H1 (cell line): ENCODE results near the gene AP3D1. TPM values are rescaled to one million over a fixed set of nuclear protein-coding genes. Genes with fewer than 3 reads are reported as not detected.

Source experiments
- CTCF ChIA-PET: fragments of 300-600 bp; sonication (Branson Sonifier 250); formaldehyde crosslinking; loops from one replicate; lab custom pipeline; 2021; ENCODE audit not compliant: partially characterized antibody; lab: Charles Lee
- POLR2A ChIA-PET: fragments of 300-600 bp; sonication (Branson Sonifier 250); formaldehyde crosslinking; loops from one replicate; lab custom pipeline; 2021; ENCODE audit warnings: inconsistent platforms; ENCODE audit not compliant: partially characterized antibody; lab: Charles Lee
- DNase-seq, 2 experiments: peaks; one replicate each; pipeline versions ENCODE4 v3.0.0 to v3.0.0-alpha.2; 2010 to 2022; ENCODE audit warnings: low spot score in 2 of 2, low read depth in 1 of 2, mixed read lengths in 1 of 2
- FAIRE-seq: peaks from 2 replicates; lab custom pipeline; 2011; peaks lifted over from hg19 to GRCh38; lab: Jason Lieb, UNC
- H2AFZ ChIP-seq: 2 replicates; pipeline ENCODE4 v1.8.1; 2012; ENCODE audit warnings: low read length, inconsistent platforms
- H2AK5ac ChIP-seq: 2 replicates; pipeline ENCODE4 v1.6.1; 2013; ENCODE audit warnings: low read depth, low read length
- H2BK120ac ChIP-seq: replicated peaks from 2 replicates; pipeline ENCODE3; 2013; ENCODE audit warnings: low read depth, low read length, inconsistent platforms
- H2BK12ac ChIP-seq: 2 replicates; pipeline ENCODE4 v1.6.1; 2013; ENCODE audit warnings: low read depth, low read length
- H2BK15ac ChIP-seq: 2 replicates; pipeline ENCODE4 v1.6.1; 2013; ENCODE audit warnings: low read length
- H2BK20ac ChIP-seq: 2 replicates; pipeline ENCODE4 v1.6.1; 2013; ENCODE audit warnings: low read length
- H2BK5ac ChIP-seq: 2 replicates; pipeline ENCODE4 v1.6.1; 2013; ENCODE audit warnings: low read depth, low read length
- H3K14ac ChIP-seq: 2 replicates; pipeline ENCODE4 v1.6.1; 2013; ENCODE audit warnings: inconsistent platforms; ENCODE audit not compliant: insufficient read length
- H3K18ac ChIP-seq: 2 replicates; pipeline ENCODE4 v1.6.1; 2013; ENCODE audit warnings: low read length; ENCODE audit errors: extremely low read depth
- H3K23ac ChIP-seq: 2 replicates; pipeline ENCODE4 v1.6.1; 2013; ENCODE audit warnings: inconsistent platforms; ENCODE audit not compliant: insufficient read length
- H3K23me2 ChIP-seq: 2 replicates; pipeline ENCODE4 v1.6.1; 2013; ENCODE audit warnings: low read depth, low read length
- H3K27ac ChIP-seq: 2 replicates; pipeline ENCODE4 v1.6.1; 2011; ENCODE audit warnings: low read depth, low read length, inconsistent platforms
- H3K27me3 ChIP-seq, 4 experiments: replicated peaks in 1 of 4; 1 replicate in 1 of 4; 2 replicates in 3 of 4; pipeline versions ENCODE4 v1.6.1 to v1.8.1; 2011 to 2013; ENCODE audit warnings: low read length in 3 of 4, mild to moderate bottlenecking in 3 of 4, inconsistent platforms in 2 of 4, mixed read lengths in 2 of 4, moderate library complexity in 1 of 4; ENCODE audit not compliant: control insufficient read depth in 3 of 4, insufficient read depth in 3 of 4; ENCODE audit errors: extremely low read depth in 1 of 4
- H3K36me3 ChIP-seq, 4 experiments: 2 replicates each; pipeline versions ENCODE4 v1.6.1 to v1.8.1; 2011 to 2013; ENCODE audit warnings: mild to moderate bottlenecking in 4 of 4, low read length in 3 of 4, moderate library complexity in 2 of 4, control low read depth in 1 of 4, inconsistent platforms in 1 of 4; ENCODE audit not compliant: insufficient read depth in 4 of 4, control insufficient read depth in 2 of 4
- H3K4ac ChIP-seq: replicated peaks from 2 replicates; pipeline ENCODE3; 2013; ENCODE audit warnings: low read length, low read depth, mixed read lengths, inconsistent platforms; ENCODE audit not compliant: insufficient read length
- H3K4me1 ChIP-seq, 4 experiments: replicated peaks in 1 of 4; 1 replicate in 1 of 4; 2 replicates in 3 of 4; pipeline versions ENCODE4 v1.6.1 to v1.8.1; 2011 to 2013; ENCODE audit warnings: low read length in 3 of 4, inconsistent platforms in 2 of 4, mixed read lengths in 1 of 4; ENCODE audit not compliant: insufficient read depth in 4 of 4, control insufficient read depth in 3 of 4
- H3K4me2 ChIP-seq, 2 experiments: 2 replicates each; pipeline versions ENCODE4 v1.6.1 to v1.8.1; 2011 to 2013; ENCODE audit warnings: low read depth in 2 of 2, low read length in 2 of 2, control low read depth in 1 of 2, inconsistent platforms in 1 of 2, mild to moderate bottlenecking in 1 of 2; ENCODE audit not compliant: insufficient read depth in 1 of 2
- H3K4me3 ChIP-seq, 4 experiments: fragments of 200-600, 300-600 bp in 1 of 4; sonication (generic), shearing (Covaris generic), sonication (Bioruptor Twin) in 1 of 4; 2 replicates each; pipeline versions ENCODE4 v1.5.1 to v1.8.1; 2011 to 2016; ENCODE audit warnings: low read length in 4 of 4, low read depth in 3 of 4, control low read depth in 2 of 4, inconsistent platforms in 2 of 4, mild to moderate bottlenecking in 2 of 4, mixed read lengths in 1 of 4, moderate library complexity in 1 of 4; ENCODE audit not compliant: insufficient read depth in 2 of 4; ENCODE audit errors: extremely low read depth in 1 of 4
- H3K56ac ChIP-seq: replicated peaks from 2 replicates; pipeline ENCODE3; 2013; ENCODE audit warnings: low read depth, mild to moderate bottlenecking, mixed read lengths, low read length, inconsistent platforms; ENCODE audit not compliant: insufficient read length
- H3K79me1 ChIP-seq: 2 replicates; pipeline ENCODE4 v1.6.1; 2013; ENCODE audit warnings: low read depth, low read length, control low read depth
- H3K79me2 ChIP-seq, 2 experiments: 2 replicates each; pipeline versions ENCODE4 v1.6.1 to v1.8.1; 2012 to 2013; ENCODE audit warnings: low read length in 2 of 2, mild to moderate bottlenecking in 2 of 2, inconsistent platforms in 1 of 2; ENCODE audit not compliant: insufficient read depth in 2 of 2, control insufficient read depth in 1 of 2
- H3K9ac ChIP-seq, 4 experiments: replicated peaks in 1 of 4; 1 replicate in 1 of 4; 2 replicates in 3 of 4; pipeline versions ENCODE4 v1.6.1 to v1.8.1; 2011 to 2013; ENCODE audit warnings: low read depth in 3 of 4, low read length in 3 of 4, control low read depth in 2 of 4, mild to moderate bottlenecking in 2 of 4, moderate library complexity in 2 of 4, inconsistent platforms in 1 of 4; ENCODE audit errors: extremely low read depth in 1 of 4
- H3K9me3 ChIP-seq, 2 experiments: 2 replicates each; pipeline versions ENCODE4 v1.6.1 to v1.8.1; 2012 to 2013; ENCODE audit warnings: mild to moderate bottlenecking in 2 of 2, moderate library complexity in 2 of 2, control low read depth in 1 of 2, inconsistent platforms in 1 of 2, low read depth in 1 of 2, low read length in 1 of 2, mixed read lengths in 1 of 2; ENCODE audit not compliant: insufficient read depth in 2 of 2
- H4K20me1 ChIP-seq, 2 experiments: replicated peaks in 1 of 2; 2 replicates each; pipeline versions ENCODE3 to v1.8.1; 2011 to 2013; ENCODE audit warnings: inconsistent platforms in 2 of 2, low read length in 2 of 2, mild to moderate bottlenecking in 1 of 2; ENCODE audit not compliant: insufficient read depth in 2 of 2, control insufficient read depth in 1 of 2
- H4K5ac ChIP-seq: 2 replicates; pipeline ENCODE4 v1.6.1; 2013; ENCODE audit warnings: low read length, low read depth, mixed read lengths, inconsistent platforms; ENCODE audit not compliant: insufficient read length
- H4K8ac ChIP-seq: 2 replicates; pipeline ENCODE4 v1.8.0; 2013; ENCODE audit warnings: mild to moderate bottlenecking, moderate library complexity, low read length, inconsistent platforms; ENCODE audit not compliant: insufficient read depth; ENCODE audit errors: extremely low read depth
- H4K91ac ChIP-seq: replicated peaks from 2 replicates; pipeline ENCODE3; 2013; ENCODE audit warnings: low read length, mixed read lengths, inconsistent platforms; ENCODE audit not compliant: insufficient read length
- CBX5 ChIP-seq: fragments of 300-800, 300-1000 bp; sonication (generic); IDR thresholded peaks from 2 replicates; pipeline ENCODE4 v1.7.1; 2016; ENCODE audit warnings: antibody characterized with exemption, low read length, low read depth
- SAP30 ChIP-seq: fragments of 300-600 bp; sonication (generic); IDR thresholded peaks from 2 replicates; pipeline ENCODE4 v1.7.1; 2012; ENCODE audit warnings: low read length, moderate library complexity, mild to moderate bottlenecking, inconsistent platforms; ENCODE audit not compliant: insufficient read depth, insufficient replicate concordance
- SIRT6 ChIP-seq: IDR thresholded peaks from one replicate; pipeline ENCODE4 v1.7.1; 2012; ENCODE audit warnings: low read length, inconsistent platforms
- SP2 ChIP-seq: IDR thresholded peaks from 2 replicates; pipeline ENCODE4 v1.6.1; 2012; ENCODE audit warnings: mild to moderate bottlenecking, low read length, inconsistent platforms
- TAF7 ChIP-seq: optimal IDR thresholded peaks from 2 replicates; pipeline ENCODE3; 2011; ENCODE audit warnings: low read depth, mild to moderate bottlenecking, inconsistent platforms, low read length, moderate library complexity, borderline replicate concordance
- ZNF274 ChIP-seq: IDR thresholded peaks from 2 replicates; pipeline ENCODE4 v1.7.0; 2012; ENCODE audit warnings: low read length, borderline replicate concordance; ENCODE audit errors: extremely low read depth
- WGBS, 2 experiments: shearing (Covaris generic) in 1 of 2; methylation state at CpG; one replicate each; pipeline versions ENCODE4 v1.1.6 to v1.1.7; 2013 to 2015; ENCODE audit warnings: low lambda C conversion rate in 2 of 2, mixed read lengths in 2 of 2, inconsistent platforms in 1 of 2, low coverage in 1 of 2, missing lambda C conversion rate in 1 of 2; ENCODE audit not compliant: insufficient replicate concordance in 2 of 2, insufficient coverage in 1 of 2, insufficient read length in 1 of 2; ENCODE audit errors: extremely low coverage in 1 of 2, missing lambda C conversion rate in 1 of 2; 5-methylcytosine and 5-hydroxymethylcytosine counted together
- polyA plus RNA-seq, 7 experiments: library from polyadenylated mRNA; depleted of rRNA in 3 of 7; stranded (reverse) in 5 of 7; unstranded in 2 of 7; fragments of >200 nt in 5 of 7; fragments of 200-250 nt in 2 of 7; gene quantifications; 1 replicate in 5 of 7; 2 replicates in 1 of 7; 4 replicates in 1 of 7; pipeline versions ENCODE4 v1.2.1 to v1.2.3, GENCODE V29; 2011 to 2013; ENCODE audit warnings: missing spikeins in 2 of 7, mixed read lengths in 2 of 7
- total RNA-seq: library from RNA; stranded (reverse); fragmentation: NEBNext Ultra II Directional; extraction: Animal tissue kit (Norgen Biotek cat#: 25700); gene quantifications from 2 replicates; pipeline ENCODE4 v1.2.1, GENCODE V29; 2021

The AP3D1 gene
- total and polyA plus RNA-seq, 2 of the 8 experiments (the other 6 are each of a cell fraction or from before 2014, with no cell fraction given): 161 to 174 TPM

DNA sequence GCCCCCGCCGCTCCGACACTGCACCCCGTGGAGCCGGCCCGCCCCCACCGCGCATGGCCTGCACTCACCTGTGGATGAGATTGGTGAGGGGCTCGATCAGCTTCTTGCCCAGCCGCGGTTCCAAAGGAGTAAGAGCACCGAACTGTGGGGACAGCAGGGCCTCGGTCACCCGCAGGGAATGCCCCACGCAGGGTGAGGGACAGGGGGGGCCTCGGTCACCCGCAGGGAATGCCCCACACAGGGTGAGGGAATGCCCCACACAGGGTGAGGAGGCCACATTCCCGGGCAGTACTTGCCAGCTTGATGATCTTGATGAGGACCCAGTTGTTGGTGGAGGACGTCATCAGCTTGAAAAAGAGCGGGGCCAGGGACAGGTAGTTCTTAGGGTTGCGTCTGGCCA is 22.3 kb downstream of the AP3D1 start:
- H3K23ac ChIP-seq: no peak overlapping the region
- FAIRE-seq (no peak), DNase-seq (no peak)
- no peaks in the 10 kb centered on the region for H3K23me2 ChIP-seq
- H3K56ac ChIP-seq: no peak overlapping the region
- H3K36me3 ChIP-seq: peaks cover 10 to 58% (median 32%) of the 10 kb centered on the region in 4 experiments; a peak in 7 of 8 replicates
- H4K91ac ChIP-seq: no peak overlapping the region
- peaks cover 17 to 34% of the 10 kb centered on the region in 2 experiments for H4K20me1 ChIP-seq
- no peak overlapping the region for H2BK15ac ChIP-seq
- no peak overlapping the region for H3K4me3 ChIP-seq
- WGBS, 2 experiments: 94% methylated on average over 13 of the region's 21 CpGs; no CpG with 5 or more reads in 1 of the 2 experiments
- peak overlapping the region; percentile 68 for H4K8ac ChIP-seq
- H4K5ac ChIP-seq: no peak overlapping the region
- ChIA-PET CTCF (interaction anchor here (0.9 to 1.4 kb wide), 6 partner anchors 8 to 109 kb away, joined by 3 to 4 read pairs (median 3); no protein-coding TSS in a partner anchor), POLR2A (interaction anchor here (0.6 to 1.2 kb wide), 6 partner anchors 13 to 124 kb away, joined by 3 to 5 read pairs (median 3); no protein-coding TSS in a partner anchor)
- H3K9ac ChIP-seq: no peak overlapping the region
- no peak overlapping the region for H2AK5ac ChIP-seq
- H2BK12ac ChIP-seq: no peak overlapping the region
- H3K4me2 ChIP-seq: no peak overlapping the region
- H3K4me1 ChIP-seq: no peaks in the 10 kb centered on the region
- H3K79me1 ChIP-seq: peaks cover 10% of the 10 kb centered on the region
- TF ChIP-seq TAF7 (no peak), ZNF274 (no peak), CBX5 (no peak), SP2 (no peak), SIRT6 (no peak), SAP30 (no peak)
- no peak overlapping the region for H3K18ac ChIP-seq
- H3K9me3 ChIP-seq: no peaks in the 10 kb centered on the region
- no peak overlapping the region for H2AFZ ChIP-seq
- H3K27ac ChIP-seq: no peak overlapping the region
- no peak overlapping the region for H2BK5ac ChIP-seq
- no peak overlapping the region for H2BK20ac ChIP-seq
- H3K14ac ChIP-seq: no peak overlapping the region
- H3K27me3 ChIP-seq: no peaks in the 10 kb centered on the region
- peaks cover 0 to 21% of the 10 kb centered on the region in 2 experiments; a peak in 2 of 4 replicates for H3K79me2 ChIP-seq
- H2BK120ac ChIP-seq: no peak overlapping the region
- no peak overlapping the region for H3K4ac ChIP-seq
